ENCODE data around the gene MCC. TPM values are rescaled to one million over a fixed set of nuclear protein-coding genes. Genes with fewer than 3 reads are reported as not detected.

The MCC gene
- total and polyA plus RNA-seq, 2 donors (not counting 1 experiment from before 2014, with no cell fraction given): 0.09 to 0.32 TPM

DNA sequence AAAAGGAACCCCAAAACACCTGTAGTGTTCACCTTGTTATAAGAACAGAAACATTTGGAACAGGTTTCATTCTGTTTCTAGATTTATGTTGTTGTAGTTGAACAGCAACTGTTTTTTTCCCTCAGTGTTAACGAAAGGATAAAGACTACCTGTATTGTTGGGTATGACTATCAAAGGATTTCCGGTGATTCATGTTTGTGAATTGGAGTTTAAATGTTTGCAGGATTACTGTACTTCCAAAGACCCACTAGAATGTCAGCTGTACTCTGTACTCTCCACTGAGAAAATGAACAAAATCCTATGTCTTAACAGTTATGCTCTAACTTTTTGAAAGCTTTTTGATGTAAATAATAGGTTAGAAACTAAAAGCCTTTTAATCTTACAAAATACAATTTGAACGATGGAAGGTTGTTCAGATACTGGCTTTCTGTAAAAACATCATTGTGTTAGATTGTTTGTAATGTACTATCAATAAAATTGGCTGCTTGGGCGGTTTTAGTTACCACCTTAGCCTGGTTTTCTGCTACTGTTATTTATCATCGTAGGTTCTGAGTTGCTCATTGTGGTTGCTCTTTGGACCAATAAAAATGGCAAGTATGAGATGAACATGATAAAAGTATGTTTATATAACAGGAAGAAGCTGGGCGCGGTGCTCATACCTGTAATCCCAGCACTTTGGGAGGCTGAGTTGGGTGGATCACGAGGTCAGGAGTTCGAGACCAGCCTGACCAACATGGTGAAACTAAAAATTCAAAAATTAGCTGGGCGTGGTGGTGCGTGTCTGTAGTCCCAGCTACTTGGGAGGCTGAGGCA, 467.6 kb downstream of the MCC start:
- Histone ChIP-seq H3K9me3 (ENCODE audit: control extremely low read depth in 1 of 3, control insufficient read depth in 2 of 3, insufficient read depth in 1 of 3, low read length in 2 of 3) (no peaks in the 10 kb centered on the region), H2AFZ (ENCODE audit: insufficient read depth, low read depth, low read length, poor library complexity, severe bottlenecking) (no peak overlapping the region), H4K20me1 (ENCODE audit: control insufficient read depth, insufficient read depth, low read length, poor library complexity, severe bottlenecking) (peaks cover 12% of the 10 kb centered on the region), H3K4me3 (ENCODE audit: control extremely low read depth in 1 of 5, extremely low read depth in 1 of 5, insufficient read depth in 1 of 5, low read depth in 2 of 5, low read length in 4 of 5) (no peak overlapping the region), H3K9ac (ENCODE audit: low read length) (no peak overlapping the region), H3K79me2 (ENCODE audit: control insufficient read depth, insufficient read depth, low read length) (peaks cover 5% of the 10 kb centered on the region), H3K27ac (ENCODE audit: low read length in 2 of 2) (no peak overlapping the region), H3K4me2 (replicated peaks; ENCODE audit: low read depth, low read length, poor library complexity, severe bottlenecking) (no peak overlapping the region), H3K27me3 (replicated peaks in 1 of 4; ENCODE audit: control extremely low read depth in 1 of 4, control insufficient read depth in 3 of 4, insufficient read depth in 4 of 4, low read length in 3 of 4) (no peaks in the 10 kb centered on the region), H3K36me3 (replicated peaks in 1 of 2; ENCODE audit: control extremely low read depth in 1 of 2, control insufficient read depth in 1 of 2, extremely low read depth in 1 of 2, insufficient read depth in 2 of 2, low read length in 1 of 2) (peaks cover 0 to 24% of the 10 kb centered on the region in 2 experiments), H3K4me1 (ENCODE audit: control insufficient read depth in 2 of 2, insufficient read depth in 2 of 2, low read length in 2 of 2) (peaks cover 14 to 15% of the 10 kb centered on the region in 2 donors)
- DNase-seq: no peak
- POLR2A ChIA-PET: no interaction called here
- Mint-ChIP-seq H3K4me1 (peaks cover 22% of the 10 kb centered on the region), H3K27me3 (no peaks in the 10 kb centered on the region), H3K27ac (no peak overlapping the region), H3K4me3 (no peak overlapping the region), H3K9me3 (ENCODE audit: insufficient read depth) (no peaks in the 10 kb centered on the region)
- CTCF ChIA-PET: interaction anchor here (1.6 kb wide), 1 partner anchor 25 kb away, joined by 4 read pairs; no protein-coding TSS in a partner anchor
- intact Hi-C loops (cut with micrococcal nuclease): no loop called here
- 98% methylated on average over 6 of the region's 11 CpGs for WGBS (ENCODE audit: insufficient coverage)
- no peak for ATAC-seq (ENCODE audit: low read depth)
- no peak for TF ChIP-seq EZH2 (IDR thresholded peaks at IDR 0.05; ENCODE audit: borderline replicate concordance, insufficient read depth, low read depth, low read length, poor library complexity, severe bottlenecking)
- TF ChIP-seq, protein P1, sequence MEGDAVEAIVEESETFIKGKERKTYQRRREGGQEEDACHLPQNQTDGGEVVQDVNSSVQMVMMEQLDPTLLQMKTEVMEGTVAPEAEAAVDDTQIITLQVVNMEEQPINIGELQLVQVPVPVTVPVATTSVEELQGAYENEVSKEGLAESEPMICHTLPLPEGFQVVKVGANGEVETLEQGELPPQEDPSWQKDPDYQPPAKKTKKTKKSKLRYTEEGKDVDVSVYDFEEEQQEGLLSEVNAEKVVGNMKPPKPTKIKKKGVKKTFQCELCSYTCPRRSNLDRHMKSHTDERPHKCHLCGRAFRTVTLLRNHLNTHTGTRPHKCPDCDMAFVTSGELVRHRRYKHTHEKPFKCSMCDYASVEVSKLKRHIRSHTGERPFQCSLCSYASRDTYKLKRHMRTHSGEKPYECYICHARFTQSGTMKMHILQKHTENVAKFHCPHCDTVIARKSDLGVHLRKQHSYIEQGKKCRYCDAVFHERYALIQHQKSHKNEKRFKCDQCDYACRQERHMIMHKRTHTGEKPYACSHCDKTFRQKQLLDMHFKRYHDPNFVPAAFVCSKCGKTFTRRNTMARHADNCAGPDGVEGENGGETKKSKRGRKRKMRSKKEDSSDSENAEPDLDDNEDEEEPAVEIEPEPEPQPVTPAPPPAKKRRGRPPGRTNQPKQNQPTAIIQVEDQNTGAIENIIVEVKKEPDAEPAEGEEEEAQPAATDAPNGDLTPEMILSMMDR (IDR thresholded peaks at IDR 0.05): no peak

Data from B cell (primary cell).